Measurements from ENCODE around the gene NUBPL.

The NUBPL gene

GRCh38 chr14:31893221-31893757, 332.1 kb downstream of the NUBPL start:
- no peaks in the 10 kb centered on the region for H3K9me3 ChIP-seq (ENCODE audit: control insufficient read depth, insufficient read depth, low read length)
- no peak overlapping the region for H3K4me2 ChIP-seq (ENCODE audit: low read length)
- no peak overlapping the region for H3K27ac ChIP-seq (ENCODE audit: low read depth, low read length)
- TF ChIP-seq CTCF (IDR thresholded peaks at IDR 0.05; ENCODE audit: low read depth, low read length, poor library complexity, severe bottlenecking) (no peak), EZH2phosphoT487 (IDR thresholded peaks at IDR 0.05; ENCODE audit: borderline replicate concordance, low read length) (no peak)
- H3K36me3 ChIP-seq (ENCODE audit: control insufficient read depth, low read length), result no peaks in the 10 kb centered on the region
- no peaks in the 10 kb centered on the region for H4K20me1 ChIP-seq (ENCODE audit: control insufficient read depth, insufficient read depth, low read depth, low read length)
- H3K27me3 ChIP-seq (ENCODE audit: control insufficient read depth, low read length), result no peaks in the 10 kb centered on the region
- no peaks in the 10 kb centered on the region for H3F3A ChIP-seq (ENCODE audit: control insufficient read depth, insufficient read depth)
- no peaks in the 10 kb centered on the region for H3K9me2 ChIP-seq (replicated peaks; ENCODE audit: control insufficient read depth, low read length)
- H3K4me1 ChIP-seq (ENCODE audit: control insufficient read depth, low read length), result no peaks in the 10 kb centered on the region
- no peaks in the 10 kb centered on the region for H3K79me2 ChIP-seq (ENCODE audit: control insufficient read depth, low read length)
- no peak overlapping the region for H3K4me3 ChIP-seq (ENCODE audit: low read length)

GRCh38 chr14:31894351-31894750, 333.1 kb downstream of the NUBPL start:
- H3K9me3 ChIP-seq (ENCODE audit: control insufficient read depth, insufficient read depth, low read length), result no peaks in the 10 kb centered on the region
- H3K79me2 ChIP-seq (ENCODE audit: control insufficient read depth, low read length), result no peaks in the 10 kb centered on the region
- no peak overlapping the region for H3K27ac ChIP-seq (ENCODE audit: low read depth, low read length)
- TF ChIP-seq CTCF (IDR thresholded peaks at IDR 0.05; ENCODE audit: low read depth, low read length, poor library complexity, severe bottlenecking), result no peak
- TF ChIP-seq EZH2phosphoT487 (IDR thresholded peaks at IDR 0.05; ENCODE audit: borderline replicate concordance, low read length), result no peak
- no peaks in the 10 kb centered on the region for H3F3A ChIP-seq (ENCODE audit: control insufficient read depth, insufficient read depth)
- no peak overlapping the region for H3K4me3 ChIP-seq (ENCODE audit: low read length)
- no peak overlapping the region for H3K4me2 ChIP-seq (ENCODE audit: low read length)
- no peaks in the 10 kb centered on the region for H3K9me2 ChIP-seq (replicated peaks; ENCODE audit: control insufficient read depth, low read length)
- H3K27me3 ChIP-seq (ENCODE audit: control insufficient read depth, low read length), result no peaks in the 10 kb centered on the region
- peaks cover 8% of the 10 kb centered on the region for H3K4me1 ChIP-seq (ENCODE audit: control insufficient read depth, low read length)
- no peaks in the 10 kb centered on the region for H3K36me3 ChIP-seq (ENCODE audit: control insufficient read depth, low read length)
- no peaks in the 10 kb centered on the region for H4K20me1 ChIP-seq (ENCODE audit: control insufficient read depth, insufficient read depth, low read depth, low read length)

GRCh38 chr14:31895206-31895605, 334.0 kb downstream of the NUBPL start:
- Histone ChIP-seq H3K79me2 (ENCODE audit: control insufficient read depth, low read length) (no peaks in the 10 kb centered on the region), H3K9me3 (ENCODE audit: control insufficient read depth, insufficient read depth, low read length) (no peaks in the 10 kb centered on the region), H3K27me3 (ENCODE audit: control insufficient read depth, low read length) (no peaks in the 10 kb centered on the region), H3K4me2 (ENCODE audit: low read length) (no peak overlapping the region), H3F3A (ENCODE audit: control insufficient read depth, insufficient read depth) (no peaks in the 10 kb centered on the region), H3K36me3 (ENCODE audit: control insufficient read depth, low read length) (no peaks in the 10 kb centered on the region), H4K20me1 (ENCODE audit: control insufficient read depth, insufficient read depth, low read depth, low read length) (no peaks in the 10 kb centered on the region), H3K4me1 (ENCODE audit: control insufficient read depth, low read length) (peaks cover 8% of the 10 kb centered on the region), H3K27ac (ENCODE audit: low read depth, low read length) (no peak overlapping the region), H3K9me2 (replicated peaks; ENCODE audit: control insufficient read depth, low read length) (no peaks in the 10 kb centered on the region), H3K4me3 (ENCODE audit: low read length) (no peak overlapping the region)
- no peak for TF ChIP-seq CTCF (IDR thresholded peaks at IDR 0.05; ENCODE audit: low read depth, low read length, poor library complexity, severe bottlenecking)
- no peak for TF ChIP-seq EZH2phosphoT487 (IDR thresholded peaks at IDR 0.05; ENCODE audit: borderline replicate concordance, low read length)

Measured in DOHH2 (cell line).